Spinal cord (tissue), 10 donors: ENCODE results near the gene AGL. TPM values are rescaled to one million over a fixed set of nuclear protein-coding genes. Genes with fewer than 3 reads are reported as not detected.

Experiments used
- DNase-seq, 6 donors: peaks; one replicate each; pipeline versions ENCODE4 v3.0.0 to v3.0.0-alpha.2; 2013 to 2015; ENCODE audit warnings: low spot score in 6 of 6, low read depth in 4 of 6
- H3K27ac ChIP-seq: one replicate; pipeline ENCODE4 v1.5.1; 2013; ENCODE audit warnings: low read depth, low read length, control low read depth
- H3K27me3 ChIP-seq: one replicate; pipeline ENCODE4 v1.6.1; 2013; ENCODE audit warnings: low read length; ENCODE audit not compliant: control insufficient read depth, insufficient read depth
- H3K36me3 ChIP-seq: one replicate; pipeline ENCODE4 v1.6.1; 2013; ENCODE audit warnings: low read length; ENCODE audit not compliant: control insufficient read depth, insufficient read depth
- H3K4me1 ChIP-seq: one replicate; pipeline ENCODE4 v1.6.1; 2013; ENCODE audit warnings: low read length; ENCODE audit not compliant: control insufficient read depth, insufficient read depth
- H3K4me3 ChIP-seq: one replicate; pipeline ENCODE4 v1.5.1; 2013; ENCODE audit warnings: low read depth, low read length, control low read depth
- H3K9me3 ChIP-seq: one replicate; pipeline ENCODE4 v1.6.1; 2013; ENCODE audit warnings: low read length; ENCODE audit not compliant: control insufficient read depth, insufficient read depth
- WGBS: methylation state at CpG from one replicate; pipeline ENCODE4 v1.1.5; 2013; ENCODE audit warnings: missing lambda C conversion rate; ENCODE audit not compliant: insufficient coverage; 5-methylcytosine and 5-hydroxymethylcytosine counted together
- long read RNA-seq, 4 donors: transcript quantifications; one replicate each; lab custom pipeline, GENCODE V29; 2026
- polyA plus RNA-seq, 2 donors: library from polyadenylated mRNA; unstranded; fragments of 120-200 nt; gene quantifications; one replicate each; pipeline ENCODE4 v1.2.1, GENCODE V29; 2013; ENCODE audit not compliant: insufficient read length in 2 of 2
- total RNA-seq, 2 donors: library from RNA; depleted of rRNA in 1 of 2; stranded (reverse); fragments of 120-200 nt in 1 of 2; fragments of >200 nt in 1 of 2; gene quantifications; one replicate each; pipeline versions ENCODE4 v1.2.3 to v1.2.4, GENCODE V29; 2013 to 2014
- donor health status: healthy.

AGL gene
- total RNA-seq, result 10 to 100 TPM; 19.7 to 42.1 TPM
- 10 to 100 TPM; 16.5 to 25.9 TPM for polyA plus RNA-seq
- long read RNA-seq, donor 1, full-length matches to known transcripts, result 2 of 2 reads
- long read RNA-seq, donor 1, partial matches to known transcripts, result 0 of 2 reads
- long read RNA-seq, donor 1, other reads (novel, unspliced or antisense), result 0 of 2 reads
- long read RNA-seq, donor 2, result 0 reads
- long read RNA-seq, donor 3, result 0 reads
- long read RNA-seq, donor 4, result 0 reads

DNA sequence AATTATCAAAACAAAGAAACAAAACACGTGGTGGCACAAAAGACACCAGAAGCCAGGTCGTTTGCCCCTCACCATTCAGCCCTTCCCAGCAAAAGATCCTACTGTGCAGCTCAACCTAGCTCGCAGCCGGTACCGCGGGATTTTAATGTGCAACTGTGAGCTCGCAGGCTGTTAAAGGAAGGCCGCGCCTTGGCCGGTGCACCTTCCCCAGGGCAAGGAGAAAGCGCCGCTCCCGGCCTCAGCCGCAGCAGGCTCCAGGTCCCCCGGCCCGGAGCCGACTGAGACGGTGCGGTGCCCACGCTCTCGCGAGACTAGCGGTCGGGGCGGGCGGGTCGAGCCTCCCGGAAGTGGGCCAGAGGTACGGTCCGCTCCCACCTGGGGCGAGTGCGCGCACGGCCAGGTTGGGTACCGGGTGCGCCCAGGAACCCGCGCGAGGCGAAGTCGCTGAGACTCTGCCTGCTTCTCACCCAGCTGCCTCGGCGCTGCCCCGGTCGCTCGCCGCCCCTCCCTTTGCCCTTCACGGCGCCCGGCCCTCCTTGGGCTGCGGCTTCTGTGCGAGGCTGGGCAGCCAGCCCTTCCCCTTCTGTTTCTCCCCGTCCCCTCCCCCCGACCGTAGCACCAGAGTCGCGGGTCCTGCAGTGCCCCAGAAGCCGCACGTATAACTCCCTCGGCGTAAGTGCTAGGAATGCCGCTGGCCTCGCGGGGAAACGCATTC, at the start of gene AGL:
Gene AGL, plus strand, starts transcription at position 618 of the 715 bp plus-strand sequence. CDS start 682 bp downstream, outside the sequence.
- Histone ChIP-seq H3K36me3 (peaks cover 3% of the 10 kb centered on the region), H3K27ac (peak within 1 kb of the TSS; percentile 81), H3K27me3 (no peaks in the 10 kb centered on the region), H3K9me3 (no peaks in the 10 kb centered on the region), H3K4me3 (peak within 1 kb of the TSS; percentile 77), H3K4me1 (peaks cover 3% of the 10 kb centered on the region)
- under 1% methylated on average over 65 of the region's 65 CpGs for WGBS
- peak; percentile 56 to 93 (median 66) for DNase-seq

DNA sequence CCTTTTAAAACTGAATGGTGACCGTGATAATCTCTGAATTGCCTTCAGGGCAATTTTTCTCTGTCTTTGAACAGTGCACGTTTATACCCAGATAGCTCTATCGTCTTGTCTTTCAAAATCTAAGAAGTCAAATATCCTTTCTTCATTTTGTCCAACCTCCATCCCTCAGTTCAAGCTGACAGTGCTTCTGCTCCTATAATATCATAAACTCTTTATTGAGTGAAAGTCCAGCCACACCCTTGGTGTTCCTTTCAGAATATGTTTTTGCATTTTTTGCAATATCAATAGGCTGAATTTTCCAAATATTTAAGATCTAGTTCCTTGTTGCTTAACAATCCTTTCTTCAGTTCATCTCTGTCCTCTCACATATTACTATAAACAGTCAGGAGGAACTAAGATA, 48.6 kb upstream of the AGL start:
- Histone ChIP-seq H3K27ac (no peak overlapping the region), H3K4me3 (no peak overlapping the region), H3K9me3 (no peaks in the 10 kb centered on the region), H3K27me3 (no peaks in the 10 kb centered on the region), H3K4me1 (no peaks in the 10 kb centered on the region), H3K36me3 (no peaks in the 10 kb centered on the region)
- DNase-seq, result no peak
- WGBS, result 76% methylated on average over 3 of the region's 3 CpGs

DNA sequence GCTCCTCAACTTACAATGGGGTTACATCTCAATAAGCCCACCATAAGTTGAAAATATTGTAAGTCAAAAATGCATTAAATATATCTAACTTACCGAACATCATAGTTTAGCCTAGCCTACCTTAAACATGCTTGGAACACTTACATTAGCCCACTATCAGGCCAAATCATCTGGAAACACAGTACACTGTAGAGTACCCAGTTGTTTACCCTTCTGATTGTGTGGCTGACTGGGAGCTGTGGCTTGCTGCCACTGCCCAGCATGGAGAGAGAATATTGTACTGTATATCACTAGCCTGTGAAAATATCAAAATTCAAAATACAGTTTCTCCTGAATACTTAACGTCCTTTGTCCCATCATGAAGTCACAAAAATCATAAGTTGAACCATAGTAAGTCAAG, 43.3 kb upstream of the AGL start:
- Histone ChIP-seq H3K4me1 (no peaks in the 10 kb centered on the region), H3K36me3 (no peaks in the 10 kb centered on the region), H3K27me3 (no peaks in the 10 kb centered on the region), H3K9me3 (no peaks in the 10 kb centered on the region), H3K27ac (no peak overlapping the region), H3K4me3 (no peak overlapping the region)
- WGBS, result 67% methylated on average over 1 of the region's 2 CpGs
- no peak for DNase-seq

DNA sequence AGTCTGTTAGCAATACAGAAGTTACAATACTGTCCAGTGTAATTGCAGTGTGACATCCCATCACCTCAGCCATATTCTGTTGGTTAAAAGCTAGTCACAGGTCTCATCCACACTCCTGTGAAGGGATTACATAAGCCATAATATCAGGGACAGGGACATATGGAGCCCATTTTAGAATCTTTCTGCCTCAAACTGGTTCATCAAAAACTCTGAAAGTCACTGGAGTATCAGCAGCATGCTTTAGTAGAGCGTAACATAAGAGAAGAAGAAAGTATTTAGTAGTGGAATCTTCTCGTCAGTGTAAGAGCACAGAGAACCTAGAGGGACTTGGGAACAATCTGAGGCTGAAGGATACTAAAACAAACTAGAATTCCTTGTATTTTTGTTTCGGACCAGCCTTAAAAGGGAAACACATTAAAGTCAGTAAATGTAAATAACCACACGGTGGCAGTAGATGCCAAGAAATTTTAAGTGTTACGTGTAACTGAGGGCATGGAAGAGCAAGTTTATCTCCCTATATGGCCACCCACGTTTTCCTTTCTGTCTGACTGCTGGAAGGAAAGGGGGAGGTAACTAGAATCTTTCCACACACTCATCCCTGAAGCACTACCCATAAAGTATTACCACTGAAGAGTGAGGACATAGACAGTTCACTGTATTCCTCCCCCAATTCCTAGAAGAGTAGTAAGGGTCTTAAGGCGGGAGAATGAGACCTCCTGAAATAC, 41.6 kb upstream of the AGL start:
- Histone ChIP-seq H3K27me3 (no peaks in the 10 kb centered on the region), H3K4me1 (no peaks in the 10 kb centered on the region), H3K4me3 (peak overlapping the region; percentile 4), H3K27ac (no peak overlapping the region), H3K36me3 (no peaks in the 10 kb centered on the region), H3K9me3 (no peaks in the 10 kb centered on the region)
- WGBS, result 0% methylated on average over 2 of the region's 7 CpGs
- DNase-seq, result peak; percentile 61 to 95 (median 74)

DNA sequence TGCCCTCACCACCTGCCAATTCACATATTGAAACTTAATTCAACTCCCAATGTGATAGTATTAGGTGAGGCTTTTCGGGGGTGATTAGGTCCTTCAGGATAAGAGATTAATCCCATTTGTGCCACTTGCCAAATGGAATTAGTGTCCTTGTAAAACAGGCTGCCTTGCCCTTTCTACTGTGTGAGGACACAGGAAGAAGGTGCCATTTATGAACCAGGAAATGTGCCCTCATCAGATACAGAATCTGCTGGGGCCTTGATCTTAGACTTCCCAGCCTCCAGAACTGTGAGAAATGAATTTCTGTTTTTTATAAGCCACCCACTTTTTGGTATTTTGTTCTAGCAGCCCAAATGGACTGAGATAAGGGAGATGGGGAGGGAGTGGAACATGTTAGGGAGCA, 39.1 kb upstream of the AGL start:
- no peak overlapping the region for H3K27ac ChIP-seq
- H3K4me3 ChIP-seq, result no peak overlapping the region
- H3K36me3 ChIP-seq, result no peaks in the 10 kb centered on the region
- no peaks in the 10 kb centered on the region for H3K4me1 ChIP-seq
- no CpG with 5 or more reads among the region's 1 CpG for WGBS
- H3K9me3 ChIP-seq, result no peaks in the 10 kb centered on the region
- DNase-seq, result no peak
- H3K27me3 ChIP-seq, result no peaks in the 10 kb centered on the region

DNA sequence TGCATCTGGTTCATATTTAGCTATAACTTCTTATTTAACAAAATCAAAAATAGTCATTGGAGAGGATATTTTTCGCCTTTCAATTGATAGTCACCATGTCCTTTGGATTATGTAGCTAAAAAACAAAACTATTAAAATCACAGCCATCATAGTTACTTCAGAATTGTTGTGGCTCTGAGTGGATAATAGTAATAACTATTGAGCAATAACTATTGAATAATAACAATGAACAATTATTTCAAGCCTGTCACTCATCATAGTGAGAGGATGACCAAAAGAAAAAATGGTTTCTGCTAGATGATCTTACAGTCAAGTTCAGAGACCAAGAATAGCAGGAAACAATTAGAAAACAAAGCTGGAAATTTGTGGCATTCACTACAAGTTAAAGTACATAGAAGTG, 38.4 kb upstream of the AGL start:
- no peak for DNase-seq
- no peaks in the 10 kb centered on the region for H3K36me3 ChIP-seq
- no peaks in the 10 kb centered on the region for H3K9me3 ChIP-seq
- no peak overlapping the region for H3K4me3 ChIP-seq
- no peak overlapping the region for H3K27ac ChIP-seq
- no CpG with 5 or more reads among the region's 1 CpG for WGBS
- no peaks in the 10 kb centered on the region for H3K4me1 ChIP-seq
- no peaks in the 10 kb centered on the region for H3K27me3 ChIP-seq

DNA sequence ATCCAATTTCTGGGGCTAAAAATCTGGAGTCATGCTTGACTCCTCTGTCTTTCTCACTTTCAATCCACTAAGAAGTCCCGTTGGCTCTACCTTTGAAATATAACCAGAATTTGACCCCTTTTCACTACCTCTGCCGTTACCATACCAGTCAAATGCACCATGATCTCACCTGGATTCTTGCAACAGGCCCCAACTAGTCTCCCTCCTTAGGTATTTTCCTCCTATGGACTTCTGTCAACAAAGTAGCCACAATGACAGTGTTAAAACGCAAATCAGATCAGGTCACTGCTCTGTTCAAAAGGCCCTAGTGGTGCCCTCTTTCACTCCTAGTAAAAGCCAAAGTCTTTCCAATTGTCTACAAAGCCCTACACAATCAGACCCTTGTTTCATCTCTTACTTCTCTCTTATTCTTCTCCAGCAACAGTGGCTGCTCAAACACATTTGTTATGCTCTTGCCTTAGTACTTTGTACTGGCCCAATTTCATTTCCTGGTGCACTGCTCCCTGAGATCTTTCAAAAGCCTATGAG, 35.7 kb upstream of the AGL start:
- Histone ChIP-seq H3K36me3 (no peaks in the 10 kb centered on the region), H3K27me3 (no peaks in the 10 kb centered on the region), H3K4me1 (no peaks in the 10 kb centered on the region), H3K27ac (no peak overlapping the region), H3K4me3 (no peak overlapping the region), H3K9me3 (no peaks in the 10 kb centered on the region)
- 82% methylated on average over 3 of the region's 3 CpGs for WGBS
- no peak for DNase-seq

DNA sequence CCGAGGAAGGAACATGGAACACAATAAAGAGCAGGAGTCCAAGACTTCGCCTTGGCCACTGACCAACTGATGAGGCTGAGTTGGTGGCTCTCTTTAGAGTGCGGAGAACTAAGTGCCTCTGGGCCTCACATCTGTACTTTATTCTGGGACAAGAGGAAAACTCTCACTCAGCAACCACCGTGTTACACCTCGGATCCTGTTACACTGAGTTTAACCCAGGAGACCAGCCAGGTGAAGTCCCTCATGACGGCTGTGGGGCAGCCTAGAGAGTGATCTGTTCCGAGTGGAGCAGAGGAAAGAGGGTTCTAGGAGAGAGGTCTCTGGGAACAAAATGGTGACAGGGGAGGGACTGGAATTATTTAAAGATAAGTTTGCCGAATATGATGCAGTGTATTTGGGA, 33.5 kb upstream of the AGL start:
- H3K9me3 ChIP-seq, result no peaks in the 10 kb centered on the region
- 79% methylated on average over 6 of the region's 8 CpGs for WGBS
- H3K4me3 ChIP-seq, result no peak overlapping the region

DNA sequence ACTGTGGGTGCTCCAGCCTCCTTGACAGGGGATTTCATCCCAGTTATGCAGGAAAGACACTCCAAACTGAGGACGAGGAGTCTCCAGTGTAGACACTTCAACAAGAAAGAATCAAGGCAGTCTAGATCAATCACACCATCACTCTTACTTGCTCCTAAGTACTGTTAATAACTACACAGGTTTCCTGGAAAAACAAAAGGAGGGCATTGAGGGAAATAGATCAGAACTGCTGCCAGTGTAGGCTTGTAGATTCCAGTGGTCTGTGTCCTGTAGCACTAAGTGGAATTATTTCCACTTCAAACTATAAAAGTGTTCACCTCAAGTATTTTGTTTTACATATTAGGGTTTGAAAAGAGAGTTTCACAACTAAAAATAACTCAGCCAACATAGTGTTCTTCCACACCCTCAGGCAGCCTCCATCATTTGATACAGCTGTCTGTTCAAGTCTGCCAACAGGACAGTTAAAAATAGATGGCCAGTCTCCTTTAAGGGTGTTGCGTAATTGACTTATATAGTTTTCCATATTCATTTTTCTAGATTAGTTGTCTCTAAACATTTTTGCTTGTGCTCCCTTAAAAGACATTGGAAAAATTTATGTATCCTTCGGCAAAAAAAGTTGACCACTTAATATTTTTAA, 32.0 kb upstream of the AGL start:
- no CpG with 5 or more reads among the region's 3 CpGs for WGBS
- no peak overlapping the region for H3K27ac ChIP-seq

More for the DNA sequence above, 33.5 kb upstream of the AGL start:
- Histone ChIP-seq H3K4me1 (no peaks in the 10 kb centered on the region), H3K36me3 (no peaks in the 10 kb centered on the region), H3K27ac (no peak overlapping the region), H3K27me3 (no peaks in the 10 kb centered on the region)
- no peak for DNase-seq

More for the DNA sequence above, 32.0 kb upstream of the AGL start:
- no peak for DNase-seq
- H3K4me3 ChIP-seq, result no peak overlapping the region
- H3K4me1 ChIP-seq, result no peaks in the 10 kb centered on the region
- no peaks in the 10 kb centered on the region for H3K9me3 ChIP-seq
- H3K27me3 ChIP-seq, result no peaks in the 10 kb centered on the region
- H3K36me3 ChIP-seq, result no peaks in the 10 kb centered on the region
